GM19455 (cell line): ENCODE data around the gene RNU1-2.
"Not testable (repeated sequence)": the region's sequence is repeated elsewhere in the genome, so short reads cannot be mapped to it uniquely, and the experiment has no call there.

Experiments used
- ATAC-seq: cut with Tn5 transposase; IDR thresholded peaks from one replicate; pipeline ENCODE4 v1.9.1; 2021; ENCODE audit not compliant: unreplicated experiment

The RNU1-2 gene

GRCh38 chr1:16907870-16908758 is 12.3 kb downstream of the RNU1-2 start:
- ATAC-seq, result no peak

DNA sequence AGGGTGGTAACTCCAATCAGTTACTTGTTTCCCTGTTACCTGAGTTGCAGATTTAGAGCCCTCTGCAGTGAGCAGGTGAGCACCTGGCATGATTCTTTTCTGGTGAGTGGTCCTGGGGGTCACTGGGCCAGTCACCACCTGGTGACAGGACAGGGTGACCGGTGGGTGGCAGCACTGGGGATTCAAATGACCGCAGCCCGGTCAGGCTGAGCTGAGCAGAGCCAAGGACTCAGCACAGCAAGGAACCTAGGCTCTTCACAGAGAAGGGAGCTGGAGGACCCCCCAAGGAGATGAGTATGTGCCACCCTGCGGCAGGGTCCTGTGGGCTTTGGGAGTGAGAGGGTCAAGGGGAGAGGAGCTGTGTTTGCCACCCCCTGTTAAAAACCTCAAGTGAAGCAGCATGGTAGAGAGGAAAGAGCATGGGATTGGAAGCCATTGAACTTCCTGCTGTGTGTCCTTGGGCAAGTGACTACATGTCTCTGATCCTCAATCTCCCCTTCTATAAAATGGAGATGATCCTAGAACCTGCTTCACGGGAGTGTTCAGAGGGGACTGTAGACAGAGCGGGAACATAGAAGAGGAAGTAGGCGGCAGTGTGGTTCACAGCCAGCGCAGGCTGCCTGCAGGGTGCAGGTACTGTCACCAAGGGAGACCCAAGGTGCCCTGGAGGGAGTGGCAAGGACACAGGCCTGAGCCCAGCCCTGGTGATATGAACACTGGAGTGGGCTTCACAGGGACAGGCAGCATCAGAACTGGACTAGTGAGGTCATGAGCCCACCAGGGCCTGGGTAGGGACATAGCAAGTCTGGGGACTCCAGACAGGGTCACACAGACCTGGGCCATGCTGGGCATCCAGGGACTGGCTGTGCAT is 16.3 kb downstream of the RNU1-2 start:
- ATAC-seq, result not testable (repeated sequence)

DNA sequence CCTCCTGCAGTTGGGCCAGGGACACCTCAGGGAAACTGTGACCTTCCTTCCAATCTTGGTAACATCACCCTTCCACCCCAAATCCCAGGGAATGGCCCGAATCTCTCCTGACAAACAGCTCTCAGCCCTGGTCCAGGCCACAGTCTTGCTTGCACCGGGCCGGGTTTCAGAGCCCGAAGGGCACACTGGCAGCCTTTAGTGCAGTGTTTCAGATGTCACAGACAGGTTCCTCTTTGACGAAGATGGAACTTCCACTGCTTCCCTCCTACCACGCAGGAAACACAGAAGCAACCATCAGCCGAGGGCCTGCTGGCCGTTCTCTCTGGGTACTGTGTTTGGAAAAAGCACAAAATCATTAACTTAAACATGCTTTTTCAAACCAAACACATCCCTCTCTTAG is 17.0 kb downstream of the RNU1-2 start:
- not testable (repeated sequence) for ATAC-seq

- ATAC-seq, result no peak
Observed at GRCh38 chr1:16913181-16913832, 17.5 kb downstream of the RNU1-2 start.

DNA sequence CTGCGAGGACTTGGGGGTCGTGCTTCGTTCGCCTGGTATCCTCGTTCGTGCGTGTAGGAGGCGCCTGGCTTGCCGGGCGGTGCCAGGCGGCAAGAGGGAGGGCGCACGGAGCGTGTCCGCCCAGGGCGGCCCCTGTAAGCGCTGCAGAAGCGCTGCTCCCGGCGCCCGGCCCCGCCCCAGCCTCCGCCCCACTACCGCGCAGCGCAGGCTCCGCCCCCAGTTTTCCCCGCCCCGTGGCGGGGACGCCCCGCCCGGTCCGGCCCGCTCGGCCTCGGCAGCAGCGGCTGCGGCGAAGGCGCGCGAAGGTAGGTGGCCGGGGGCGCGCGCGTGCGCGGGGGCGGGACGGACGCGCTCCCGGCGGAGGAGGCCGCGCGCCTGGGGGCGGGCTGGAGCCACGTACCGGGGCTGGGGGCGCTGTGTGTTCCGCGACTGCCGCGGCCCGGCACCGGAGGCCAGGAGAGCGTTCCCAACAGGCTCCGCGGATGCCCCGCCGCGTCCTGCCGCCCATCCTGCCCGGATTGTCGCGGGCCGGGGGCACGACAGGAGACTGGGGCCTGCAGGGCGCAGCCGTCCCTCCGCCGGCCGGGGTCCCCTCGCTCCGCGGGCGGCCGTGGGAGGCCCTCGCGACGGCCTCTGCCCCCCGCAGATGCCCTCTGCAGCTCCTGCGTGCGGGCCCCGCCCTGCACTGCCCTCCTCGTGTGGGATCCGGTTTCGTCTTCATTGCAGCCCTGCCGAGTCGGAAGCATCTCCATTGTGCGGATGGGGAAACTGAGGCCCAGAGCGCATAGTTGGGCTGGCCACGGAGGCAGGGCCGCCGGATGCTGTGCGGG is 18.3 kb downstream of the RNU1-2 start:
- ATAC-seq, result peak; percentile 81

DNA sequence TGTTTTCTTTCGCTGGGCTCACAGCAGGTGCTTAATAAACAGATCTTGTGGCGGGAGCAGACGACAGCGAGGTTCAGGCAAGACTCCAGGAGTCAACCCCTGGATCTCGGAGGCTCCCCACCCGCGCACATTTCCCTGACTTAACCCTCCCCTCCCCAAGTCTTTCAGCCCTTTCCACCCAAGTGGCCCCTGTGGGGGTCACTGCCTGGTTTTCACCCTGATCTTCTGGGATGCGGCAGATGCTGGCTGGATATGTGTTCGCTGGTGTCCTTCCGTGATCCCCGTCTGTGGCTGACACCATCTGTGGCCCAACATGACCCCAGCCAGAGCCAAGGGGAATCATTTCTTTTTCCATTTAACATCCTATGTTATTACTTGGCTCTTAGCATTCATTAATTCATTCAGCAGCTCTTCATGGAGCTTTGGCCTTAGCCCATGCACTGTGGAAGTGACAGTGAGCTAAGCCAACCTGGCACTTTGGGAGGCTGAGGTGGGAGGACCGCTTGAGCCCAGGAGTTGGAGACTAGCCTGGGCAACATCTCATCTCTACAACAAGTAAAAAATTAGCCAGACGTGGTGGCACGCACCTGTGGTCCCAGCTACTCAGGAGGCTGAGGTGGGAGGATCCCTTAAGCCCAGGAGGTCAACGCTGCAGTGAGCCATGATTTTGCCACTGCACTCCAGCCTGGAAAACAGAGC is 19.3 kb downstream of the RNU1-2 start:
- ATAC-seq, result not testable (repeated sequence)

DNA sequence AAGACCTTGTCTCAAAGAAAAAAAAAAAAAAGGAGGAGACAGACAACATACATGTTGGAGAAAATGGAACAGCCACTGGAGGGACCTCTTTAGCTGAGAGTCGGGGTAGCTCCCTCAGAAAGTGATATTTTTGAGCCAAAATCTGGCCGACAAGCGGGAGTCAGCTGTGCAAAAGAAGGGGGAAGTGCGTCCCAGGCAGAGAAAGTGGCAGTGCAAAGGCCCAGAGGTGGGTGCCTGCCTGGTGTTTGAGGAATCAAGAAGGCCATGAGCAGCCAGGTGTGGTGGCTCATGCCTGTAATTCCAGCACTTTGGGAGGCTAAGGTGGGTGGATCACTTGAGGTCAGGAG is 19.8 kb downstream of the RNU1-2 start:
- ATAC-seq, result no peak

- ATAC-seq, result not testable (repeated sequence)
Observed at GRCh38 chr1:16916036-16916880, 20.5 kb downstream of the RNU1-2 start.

- ATAC-seq, result no peak
Observed at GRCh38 chr1:16918371-16918770, 22.6 kb downstream of the RNU1-2 start.

DNA sequence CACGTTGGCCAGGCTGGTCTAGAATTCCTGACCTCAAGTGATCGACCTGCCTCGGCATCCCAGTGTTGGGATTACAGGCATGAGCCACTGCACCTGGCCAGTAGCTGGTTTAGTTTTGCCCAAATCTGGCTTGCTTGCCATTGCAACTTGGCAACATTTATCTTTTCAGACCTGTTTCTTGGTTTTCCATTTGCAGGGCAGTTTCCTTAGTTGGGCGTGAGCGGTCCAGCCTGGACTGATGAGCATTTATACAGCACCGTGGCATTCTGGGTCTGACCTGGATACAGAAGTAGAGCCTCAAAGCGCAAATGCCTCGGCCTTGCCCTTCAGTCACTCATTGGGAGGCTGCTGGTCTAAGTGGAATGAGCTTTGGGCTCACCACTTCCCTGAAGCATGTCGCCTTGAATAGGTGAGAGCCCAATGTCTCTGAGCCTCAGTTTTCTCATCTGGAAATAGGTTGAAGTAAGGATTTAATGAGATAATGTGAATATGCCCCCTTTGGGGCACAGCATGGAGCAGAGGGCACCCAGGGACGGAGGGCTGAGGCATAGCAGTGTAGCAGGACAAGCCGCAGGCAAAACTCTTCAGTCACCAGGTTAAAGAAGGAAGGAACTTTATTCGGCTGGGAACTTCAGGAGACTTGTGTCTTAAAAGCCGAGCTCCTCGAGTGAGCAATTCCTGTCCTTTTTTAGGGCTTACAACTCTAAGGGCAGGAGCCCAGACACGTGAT is 23.3 kb downstream of the RNU1-2 start:
- not testable (repeated sequence) for ATAC-seq

DNA sequence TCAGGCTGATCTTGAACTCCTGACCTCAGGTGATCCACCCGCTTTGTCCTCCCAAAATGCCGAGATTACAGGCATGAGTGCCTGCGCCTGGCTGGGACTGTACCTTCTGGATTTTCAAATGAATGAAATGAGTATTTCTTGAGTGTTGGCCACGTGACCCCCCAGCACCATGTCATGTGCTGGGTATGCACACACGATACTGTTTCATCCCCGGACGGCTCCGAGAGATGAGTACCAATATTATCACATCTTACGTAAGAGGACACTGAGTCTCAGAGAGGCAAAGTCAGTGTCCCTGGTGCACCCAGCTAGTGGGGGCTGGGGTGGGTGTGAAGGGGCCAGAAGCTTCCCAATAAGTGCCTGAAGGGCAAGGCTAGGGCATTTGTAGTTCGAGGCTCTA is 25.2 kb downstream of the RNU1-2 start:
- ATAC-seq, result no peak

DNA sequence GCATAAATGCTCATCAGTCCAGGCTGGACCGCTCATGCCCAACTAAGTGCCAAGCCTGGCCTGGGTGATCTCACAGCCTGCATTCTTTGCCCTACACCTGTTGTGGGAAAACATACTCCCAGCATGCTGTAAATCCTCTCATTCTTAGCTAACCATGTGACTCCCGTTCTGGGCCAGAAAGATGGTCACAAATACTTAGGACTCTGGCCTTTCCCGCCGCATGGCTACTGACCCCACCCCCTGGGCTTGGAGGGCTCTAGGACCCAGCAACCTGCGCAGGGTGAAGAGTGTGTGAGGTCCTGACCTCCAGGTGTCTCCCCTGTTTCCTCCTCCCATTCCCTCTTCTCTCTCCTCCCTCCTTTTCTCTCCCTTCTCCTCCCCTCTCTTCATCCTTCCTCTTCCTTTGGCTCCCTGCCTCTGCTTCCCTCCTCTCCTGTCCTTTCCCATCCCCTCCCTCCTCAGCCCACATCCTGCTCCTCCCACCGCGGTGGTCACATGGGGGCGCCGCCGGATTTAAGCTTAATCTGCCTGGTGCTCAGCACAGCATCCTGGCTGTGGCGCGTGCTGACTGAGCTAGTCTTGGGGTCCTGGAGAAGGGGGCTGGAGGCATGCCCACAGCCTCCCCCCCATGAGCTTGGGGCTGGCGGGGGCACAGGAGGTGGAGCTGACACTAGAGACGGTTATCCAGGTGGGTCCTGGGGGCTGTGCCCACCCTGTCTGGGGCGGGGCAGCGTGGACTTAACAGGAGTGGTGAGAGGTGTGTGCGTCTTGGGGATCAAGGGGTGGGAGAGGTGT is 25.8 kb downstream of the RNU1-2 start, which contains the start of gene CROCC:
TSS of gene CROCC (plus strand) at position 541 of the 795 bp plus-strand sequence. CDS start at position 629, 88 bp downstream.
- no peak for ATAC-seq

DNA sequence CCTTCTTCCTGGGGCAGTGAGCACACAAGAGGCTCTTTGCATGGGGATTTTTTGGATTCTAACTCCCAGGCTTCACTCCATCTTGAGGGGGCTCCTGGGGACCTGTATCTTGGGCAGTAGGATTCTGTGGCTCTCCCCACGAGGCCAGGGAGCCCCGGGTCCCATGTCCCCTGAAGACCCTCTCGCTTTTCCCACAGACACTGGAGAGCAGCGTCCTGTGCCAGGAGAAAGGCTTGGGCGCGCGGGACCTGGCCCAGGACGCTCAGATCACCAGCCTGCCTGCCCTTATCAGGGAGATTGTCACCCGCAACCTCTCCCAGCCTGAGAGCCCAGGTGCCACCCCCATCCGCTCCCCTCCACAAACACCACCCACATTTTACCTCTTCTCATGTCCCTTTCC is 26.7 kb downstream of the RNU1-2 start:
- no peak for ATAC-seq

- ATAC-seq, result no peak
Observed at GRCh38 chr1:16922885-16923431, 27.2 kb downstream of the RNU1-2 start.

DNA sequence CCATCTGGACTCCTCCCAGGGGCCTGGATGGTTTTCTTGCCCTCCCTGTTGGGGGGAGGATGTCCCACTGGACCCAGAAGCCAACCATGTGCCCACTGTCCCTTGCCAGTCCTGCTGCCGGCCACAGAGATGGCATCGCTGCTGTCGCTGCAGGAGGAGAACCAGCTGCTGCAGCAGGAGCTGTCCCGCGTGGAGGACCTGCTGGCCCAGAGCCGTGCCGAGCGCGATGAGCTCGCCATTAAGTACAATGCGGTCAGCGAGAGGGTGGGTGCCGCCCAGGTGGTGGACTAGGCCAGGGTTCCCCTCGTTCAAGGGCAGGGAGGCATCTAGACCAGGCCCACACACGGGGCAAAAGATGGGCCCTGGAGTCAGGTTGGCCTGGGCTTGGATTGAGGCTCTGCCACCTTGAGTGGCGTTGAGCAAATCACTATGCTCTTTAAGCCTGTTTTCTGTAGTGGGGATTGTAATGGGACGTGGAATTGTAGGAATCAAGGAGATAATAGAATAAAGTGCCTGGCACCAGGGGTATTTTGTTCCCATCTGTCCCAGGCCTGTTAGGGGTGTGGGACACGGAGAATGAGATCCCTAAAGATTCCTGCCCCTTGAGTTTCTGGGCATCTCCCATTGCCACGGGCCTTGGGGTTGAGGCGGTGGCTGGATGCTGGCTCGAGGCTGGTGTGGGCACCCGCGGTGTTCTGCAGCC is 28.6 kb downstream of the RNU1-2 start:
- ATAC-seq, result no peak

GRCh38 chr1:16924919-16925477 is 29.2 kb downstream of the RNU1-2 start:
- no peak for ATAC-seq
